Cardiac septum (tissue), 1 donor: Measurements from ENCODE around the gene PLIN3. TPM values are rescaled to one million over a fixed set of nuclear protein-coding genes. Genes with fewer than 3 reads are reported as not detected.

Experiments used
- DNase-seq: peaks from one replicate; pipeline ENCODE4 v3.0.0-alpha.2; 2020; ENCODE audit warnings: low spot score
- intact Hi-C: fragments of 100-400 bp; cut with DNase I; formaldehyde crosslinking; loops from one replicate; pipeline ENCODE4 v1.14.0; 2022
- total RNA-seq: library from RNA; stranded (reverse); fragmentation: NEBNext Ultra II Directional; extraction: Animal tissue kit (Norgen Biotek cat#: 25700); gene quantifications from one replicate; pipeline ENCODE4 v1.2.1, GENCODE V29; 2021
- donor health status: DM: no; HTN: no; CAD: no.

The PLIN3 gene
- total RNA-seq, 1 donor from 2014 or later = 21.7 TPM

- DNase-seq = peak; percentile 100
- intact Hi-C loops = no loop called here
Observed at GRCh38 chr19:4791183-4792018, 76.1 kb downstream of the PLIN3 start, which contains the start of gene FEM1A. TSS of gene FEM1A (plus strand) at chr19:4791734. CDS start at chr19:4791855, 121 bp downstream.

Other genes starting within 250 kb of the PLIN3 start
- gene TNFAIP8L1, start 228.2 kb downstream of the PLIN3 start, total RNA-seq = 3.6 TPM
- 37.1 TPM for gene MYDGF, start 197.3 kb downstream of the PLIN3 start, total RNA-seq
- gene DPP9, start 143.8 kb downstream of the PLIN3 start, total RNA-seq = 39.0 TPM
- gene FEM1A, start 75.9 kb downstream of the PLIN3 start, total RNA-seq = 33.2 TPM
- gene TICAM1, start 36.0 kb downstream of the PLIN3 start, total RNA-seq = 6.3 TPM
- not detected for gene ARRDC5, start 35.2 kb upstream of the PLIN3 start, total RNA-seq
- gene UHRF1, start 41.8 kb upstream of the PLIN3 start, total RNA-seq = 1.00 TPM
- gene KDM4B, start 101.4 kb upstream of the PLIN3 start, total RNA-seq = 27.6 TPM